Left lung (tissue), 14 donors: ENCODE data around the gene HNRNPCL1. TPM values are rescaled to one million over a fixed set of nuclear protein-coding genes. Genes with fewer than 3 reads are reported as not detected.
"Not testable (repeated sequence)": the region's sequence is repeated elsewhere in the genome, so short reads cannot be mapped to it uniquely, and the experiment has no call there.

Experiments used
- ATAC-seq: fragments of 200-7000 bp; cut with Tn5 transposase; one replicate; pipeline ENCODE4 v1.9.1; 2020; ENCODE audit warnings: moderate library complexity
- DNase-seq, 4 donors: peaks; one replicate each; pipeline ENCODE4 v3.0.0-alpha.2; 2013 to 2020
- H3K27ac ChIP-seq, 2 donors: fragments of 200-600 bp; sonication (generic) in 1 of 2; one replicate each; pipeline versions ENCODE4 v1.5.0 to v1.8.0; 2020 to 2021
- H3K27me3 ChIP-seq, 2 donors: fragments of 200-600 bp; sonication (generic) in 1 of 2; one replicate each; pipeline versions ENCODE4 v1.5.0 to v1.8.0; 2020 to 2021
- H3K36me3 ChIP-seq, 2 donors: fragments of 200-600 bp; sonication (generic) in 1 of 2; one replicate each; pipeline versions ENCODE4 v1.5.0 to v1.8.0; 2020 to 2021
- H3K4me1 ChIP-seq, 2 donors: fragments of 200-600 bp; one replicate each; pipeline ENCODE4 v1.8.0; 2021
- H3K4me3 ChIP-seq, 2 donors: fragments of 200-600 bp; sonication (generic) in 1 of 2; one replicate each; pipeline versions ENCODE4 v1.5.0 to v1.8.0; 2020 to 2021; ENCODE audit warnings: mild to moderate bottlenecking in 1 of 2
- H3K9me3 ChIP-seq, 2 donors: fragments of 200-600 bp; sonication (generic) in 1 of 2; one replicate each; pipeline versions ENCODE4 v1.5.0 to v1.8.0; 2020 to 2021
- CTCF ChIP-seq, 2 donors: fragments of 200-600 bp; sonication (generic) in 1 of 2; IDR thresholded peaks; one replicate each; pipeline versions ENCODE4 v1.5.0 to v1.8.0; 2021; ENCODE audit warnings: antibody characterized with exemption in 2 of 2
- intact Hi-C, 2 donors: fragments of 100-400 bp; cut with DNase I; formaldehyde crosslinking; loops; one replicate each; pipeline versions ENCODE4 v1.11.2 to v1.14.2; 2022
- long read RNA-seq, 12 donors: library from polyadenylated mRNA in 2 of 12; unstranded in 2 of 12; transcript quantifications; one replicate each; pipeline ENCODE4 v2.0.0 and lab custom pipeline, GENCODE V29; 2019 to 2026
- polyA plus RNA-seq, 6 donors: library from polyadenylated mRNA; unstranded; fragments of 120-200 nt; gene quantifications; one replicate each; pipeline ENCODE4 v1.2.1, GENCODE V29; 2013; ENCODE audit not compliant: insufficient read length in 6 of 6
- total RNA-seq, 2 donors: library from RNA; stranded (reverse); fragmentation: NEBNext Ultra II Directional; extraction: Animal tissue kit (Norgen Biotek cat#: 25700); gene quantifications; one replicate each; pipeline ENCODE4 v1.2.1, GENCODE V29; 2021
- donor health status: DM: no; HTN: yes; CAD: no.
- donor health status: DM: no; HTN: no; CAD: no.

The HNRNPCL1 gene
- total RNA-seq (not detected), polyA plus RNA-seq (under 1 TPM in 5 of 6 donors, not detected in 1; 0.20 to 0.35 (median 0.31) TPM)
- long read RNA-seq, donor 1 = 0 reads
- long read RNA-seq, donor 2 = 0 reads
- long read RNA-seq, donor 3 = 0 reads
- long read RNA-seq, donor 4 = 0 reads
- long read RNA-seq, donor 5 = 0 reads
- long read RNA-seq, donor 6 = 0 reads
- long read RNA-seq, donor 7 = 0 reads
- long read RNA-seq, donor 8 = 0 reads
- long read RNA-seq, donor 9 = 0 reads
- long read RNA-seq, donor 10 = 0 reads
- long read RNA-seq, donor 11 = 0 reads
- long read RNA-seq, donor 12 = 0 reads

GRCh38 chr1:12848620-12849019 lies at the start of gene HNRNPCL1:
HNRNPCL1 (minus strand) TSS chr1:12848720; CDS start chr1:12848289, 431 bp downstream.
- intact Hi-C loops, H3K27ac ChIP-seq, H3K36me3 ChIP-seq, H3K4me3 ChIP-seq, DNase-seq, H3K4me1 ChIP-seq, ATAC-seq, H3K27me3 ChIP-seq, H3K9me3 ChIP-seq: not testable (repeated sequence)

- H3K4me1 ChIP-seq, H3K27ac ChIP-seq, H3K9me3 ChIP-seq, H3K36me3 ChIP-seq, intact Hi-C loops, DNase-seq, H3K4me3 ChIP-seq, ATAC-seq, H3K27me3 ChIP-seq: not testable (repeated sequence)
Measured at GRCh38 chr1:12898170-12898569, 49.6 kb upstream of the HNRNPCL1 start, which contains the start of gene PRAMEF10. PRAMEF10 (minus strand) TSS chr1:12898270; CDS start chr1:12895847, 2,423 bp downstream.

GRCh38 chr1:12886101-12886500 lies 37.6 kb upstream of the HNRNPCL1 start, which contains the start of gene PRAMEF4:
PRAMEF4 (minus strand) TSS chr1:12886201; CDS start chr1:12883394, 2,807 bp downstream.
- intact Hi-C loops, H3K27ac ChIP-seq, H3K4me1 ChIP-seq, H3K9me3 ChIP-seq, DNase-seq, H3K4me3 ChIP-seq, ATAC-seq, H3K27me3 ChIP-seq, H3K36me3 ChIP-seq: not testable (repeated sequence)

- DNase-seq, H3K27ac ChIP-seq, H3K36me3 ChIP-seq, H3K4me3 ChIP-seq, H3K4me1 ChIP-seq, H3K9me3 ChIP-seq, H3K27me3 ChIP-seq, intact Hi-C loops, ATAC-seq: not testable (repeated sequence)
Measured at GRCh38 chr1:12878453-12878852, 29.9 kb upstream of the HNRNPCL1 start.

GRCh38 chr1:12863131-12863880 lies 14.8 kb upstream of the HNRNPCL1 start:
- not testable (repeated sequence) for H3K9me3 ChIP-seq, ATAC-seq, DNase-seq

GRCh38 chr1:12856786-12857185 lies 8.3 kb upstream of the HNRNPCL1 start, which contains the start of gene PRAMEF2:
PRAMEF2 (plus strand) TSS chr1:12857086; CDS start chr1:12859010, 1,924 bp downstream.
- H3K27ac ChIP-seq = not testable (repeated sequence)

More at GRCh38 chr1:12863131-12863880, 14.8 kb upstream of the HNRNPCL1 start:
- H3K27me3 ChIP-seq, H3K4me3 ChIP-seq, H3K36me3 ChIP-seq, H3K4me1 ChIP-seq, intact Hi-C loops, H3K27ac ChIP-seq: not testable (repeated sequence)

GRCh38 chr1:12851779-12852178 lies 3.3 kb upstream of the HNRNPCL1 start:
- Histone ChIP-seq H3K9me3 (no peaks in the 10 kb centered on the region), H3K27ac (no peak overlapping the region), H3K36me3 (no peaks in the 10 kb centered on the region), H3K4me3 (no peak overlapping the region), H3K27me3 (no peaks in the 10 kb centered on the region), H3K4me1 (no peaks in the 10 kb centered on the region)
- intact Hi-C loops = no loop called here
- no peak for ATAC-seq
- no peak for DNase-seq
- no peak for TF ChIP-seq CTCF (IDR thresholded peaks at IDR 0.05)

More at GRCh38 chr1:12856786-12857185, 8.3 kb upstream of the HNRNPCL1 start, which contains the start of gene PRAMEF2:
- H3K27me3 ChIP-seq, ATAC-seq, H3K4me1 ChIP-seq, H3K9me3 ChIP-seq, H3K36me3 ChIP-seq, intact Hi-C loops, H3K4me3 ChIP-seq, DNase-seq: not testable (repeated sequence)

GRCh38 chr1:12833251-12833650 lies 15.3 kb downstream of the HNRNPCL1 start:
- H3K9me3 ChIP-seq, H3K27ac ChIP-seq, H3K4me1 ChIP-seq, H3K36me3 ChIP-seq, H3K4me3 ChIP-seq, H3K27me3 ChIP-seq, intact Hi-C loops, ATAC-seq, DNase-seq: not testable (repeated sequence)

GRCh38 chr1:12831310-12831709 lies 17.2 kb downstream of the HNRNPCL1 start, which contains the start of gene PRAMEF11:
PRAMEF11 (minus strand) TSS chr1:12831410; CDS start chr1:12828789, 2,621 bp downstream.
- intact Hi-C loops, ATAC-seq, H3K9me3 ChIP-seq, H3K36me3 ChIP-seq, H3K27ac ChIP-seq, DNase-seq, H3K4me3 ChIP-seq, H3K4me1 ChIP-seq, H3K27me3 ChIP-seq: not testable (repeated sequence)

- intact Hi-C loops, H3K9me3 ChIP-seq, DNase-seq, H3K4me3 ChIP-seq, H3K36me3 ChIP-seq, H3K27ac ChIP-seq, H3K4me1 ChIP-seq, ATAC-seq: not testable (repeated sequence)
- H3K27me3 ChIP-seq = peaks cover 0 to 27% of the 10 kb centered on the region in 2 donors
Measured at GRCh38 chr1:12819061-12819460, 29.5 kb downstream of the HNRNPCL1 start.
